Upper lobe of right lung (tissue), 1 donor: ENCODE results near the gene CC2D1B. TPM values are rescaled to one million over a fixed set of nuclear protein-coding genes. Genes with fewer than 3 reads are reported as not detected.

Experiments
- ATAC-seq: fragments of 200-7000 bp; cut with Tn5 transposase; one replicate; pipeline ENCODE4 v1.9.1; 2020; ENCODE audit warnings: mild to moderate bottlenecking, moderate library complexity
- DNase-seq: peaks from one replicate; pipeline ENCODE4 v3.0.0-alpha.2; 2020
- H3K27ac ChIP-seq: fragments of 200-600 bp; one replicate; pipeline ENCODE4 v1.8.0; 2022
- H3K27me3 ChIP-seq: fragments of 200-600 bp; one replicate; pipeline ENCODE4 v1.8.0; 2022; ENCODE audit warnings: mild to moderate bottlenecking
- H3K36me3 ChIP-seq: fragments of 200-600 bp; one replicate; pipeline ENCODE4 v1.8.0; 2022
- H3K4me1 ChIP-seq: fragments of 200-600 bp; one replicate; pipeline ENCODE4 v1.8.0; 2022
- H3K4me3 ChIP-seq: fragments of 200-600 bp; one replicate; pipeline ENCODE4 v1.8.0; 2022; ENCODE audit warnings: mild to moderate bottlenecking
- H3K9me3 ChIP-seq: fragments of 200-600 bp; one replicate; pipeline ENCODE4 v1.8.0; 2022
- intact Hi-C: fragments of 100-400 bp; cut with DNase I; formaldehyde crosslinking; loops from one replicate; pipeline ENCODE4 v1.11.0; 2022
- long read RNA-seq: library from polyadenylated mRNA; unstranded; transcript quantifications from one replicate; pipeline ENCODE4 v2.0.0, GENCODE V29; 2021
- total RNA-seq: library from RNA; stranded (reverse); fragmentation: NEBNext Ultra II Directional; extraction: Animal tissue kit (Norgen Biotek cat#: 25700); gene quantifications from one replicate; pipeline ENCODE4 v1.2.1, GENCODE V29; 2021
- TF ChIP-seq, protein P1 (sequence below): fragments of 200-600 bp; IDR thresholded peaks from one replicate; pipeline ENCODE4 v1.8.0; 2022; ENCODE audit warnings: antibody characterized with exemption
- donor health status: DM: no; HTN: yes; CAD: no; lungs with severe emphysema.

Gene CC2D1B, protein sequence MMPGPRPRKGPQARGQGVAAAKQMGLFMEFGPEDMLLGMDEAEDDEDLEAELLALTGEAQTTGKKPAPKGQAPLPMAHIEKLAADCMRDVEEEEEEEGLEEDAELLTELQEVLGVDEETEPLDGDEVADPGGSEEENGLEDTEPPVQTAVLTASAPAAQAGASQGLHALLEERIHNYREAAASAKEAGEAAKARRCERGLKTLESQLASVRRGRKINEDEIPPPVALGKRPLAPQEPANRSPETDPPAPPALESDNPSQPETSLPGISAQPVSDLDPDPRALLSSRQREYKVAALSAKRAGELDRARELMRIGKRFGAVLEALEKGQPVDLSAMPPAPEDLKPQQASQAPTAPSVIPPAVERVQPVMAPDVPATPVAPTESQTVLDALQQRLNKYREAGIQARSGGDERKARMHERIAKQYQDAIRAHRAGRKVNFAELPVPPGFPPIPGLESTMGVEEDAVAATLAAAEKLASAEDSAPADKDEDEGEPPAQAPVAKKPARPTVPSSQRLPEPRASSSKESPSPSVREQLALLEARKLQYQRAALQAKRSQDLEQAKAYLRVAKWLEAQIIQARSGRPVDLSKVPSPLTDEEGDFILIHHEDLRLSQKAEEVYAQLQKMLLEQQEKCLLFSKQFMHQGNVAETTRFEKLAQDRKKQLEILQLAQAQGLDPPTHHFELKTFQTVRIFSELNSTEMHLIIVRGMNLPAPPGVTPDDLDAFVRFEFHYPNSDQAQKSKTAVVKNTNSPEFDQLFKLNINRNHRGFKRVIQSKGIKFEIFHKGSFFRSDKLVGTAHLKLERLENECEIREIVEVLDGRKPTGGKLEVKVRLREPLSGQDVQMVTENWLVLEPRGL
- total RNA-seq, result 52.5 TPM
- long read RNA-seq, transcript CC2D1B-201 (25 exons, 3,377 nt), result major isoform, 25 of 92 reads
- long read RNA-seq, partial matches to known transcripts, result 38 of 92 reads
- long read RNA-seq, other reads (novel, unspliced or antisense), result 29 of 92 reads

- intact Hi-C loops, result no loop called here
- peaks cover 28% of the 10 kb centered on the region for H3K36me3 ChIP-seq
- H3K9me3 ChIP-seq, result no peaks in the 10 kb centered on the region
- H3K4me1 ChIP-seq, result peaks cover 18% of the 10 kb centered on the region
- peak; percentile 100 for DNase-seq
- ATAC-seq, result peak; percentile 96
- no peaks in the 10 kb centered on the region for H3K27me3 ChIP-seq
- TF ChIP-seq, protein P1, sequence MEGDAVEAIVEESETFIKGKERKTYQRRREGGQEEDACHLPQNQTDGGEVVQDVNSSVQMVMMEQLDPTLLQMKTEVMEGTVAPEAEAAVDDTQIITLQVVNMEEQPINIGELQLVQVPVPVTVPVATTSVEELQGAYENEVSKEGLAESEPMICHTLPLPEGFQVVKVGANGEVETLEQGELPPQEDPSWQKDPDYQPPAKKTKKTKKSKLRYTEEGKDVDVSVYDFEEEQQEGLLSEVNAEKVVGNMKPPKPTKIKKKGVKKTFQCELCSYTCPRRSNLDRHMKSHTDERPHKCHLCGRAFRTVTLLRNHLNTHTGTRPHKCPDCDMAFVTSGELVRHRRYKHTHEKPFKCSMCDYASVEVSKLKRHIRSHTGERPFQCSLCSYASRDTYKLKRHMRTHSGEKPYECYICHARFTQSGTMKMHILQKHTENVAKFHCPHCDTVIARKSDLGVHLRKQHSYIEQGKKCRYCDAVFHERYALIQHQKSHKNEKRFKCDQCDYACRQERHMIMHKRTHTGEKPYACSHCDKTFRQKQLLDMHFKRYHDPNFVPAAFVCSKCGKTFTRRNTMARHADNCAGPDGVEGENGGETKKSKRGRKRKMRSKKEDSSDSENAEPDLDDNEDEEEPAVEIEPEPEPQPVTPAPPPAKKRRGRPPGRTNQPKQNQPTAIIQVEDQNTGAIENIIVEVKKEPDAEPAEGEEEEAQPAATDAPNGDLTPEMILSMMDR, result peak; percentile 13
- H3K4me3 ChIP-seq, result peak within 1 kb of the TSS; percentile 92
- H3K27ac ChIP-seq, result peak within 1 kb of the TSS; percentile 97
Measured at GRCh38 chr1:52365746-52366516, at the start of gene CC2D1B. CC2D1B (minus strand) TSS chr1:52366205; CDS start chr1:52364620, 1,585 bp downstream.

DNA sequence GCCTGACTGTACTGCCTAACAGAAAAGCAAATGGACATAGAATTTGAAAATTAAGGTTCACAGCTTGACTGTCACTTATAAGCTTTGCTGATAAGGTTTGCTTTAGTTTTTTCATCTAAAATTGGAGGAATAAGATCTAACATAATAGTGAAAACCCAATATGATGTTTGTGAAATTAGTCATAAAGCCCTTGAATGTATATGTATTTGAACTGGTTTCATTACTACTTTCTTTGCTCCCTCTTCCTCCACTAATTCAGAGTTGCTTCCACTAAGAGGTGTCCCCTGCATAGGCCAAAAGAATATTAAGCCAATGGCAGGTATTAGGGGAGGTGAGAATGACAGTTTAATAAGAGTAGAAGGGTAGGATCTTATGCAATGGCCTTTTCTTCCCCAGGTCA, 48.9 kb upstream of the CC2D1B start:
- TF ChIP-seq, protein P1, result no peak
- Histone ChIP-seq H3K4me1 (no peaks in the 10 kb centered on the region), H3K27ac (no peak overlapping the region), H3K4me3 (no peak overlapping the region), H3K27me3 (no peaks in the 10 kb centered on the region), H3K9me3 (no peaks in the 10 kb centered on the region), H3K36me3 (peaks cover 100% of the 10 kb centered on the region)
- intact Hi-C loops, result no loop called here
- no peak for ATAC-seq
- no peak for DNase-seq

GRCh38 chr1:52413410-52413989, 47.5 kb upstream of the CC2D1B start:
- ATAC-seq, result no peak
- H3K36me3 ChIP-seq, result peaks cover 100% of the 10 kb centered on the region

GRCh38 chr1:52404975-52405338, 39.0 kb upstream of the CC2D1B start:
- ATAC-seq (no peak), DNase-seq (no peak)
- no peaks in the 10 kb centered on the region for H3K27me3 ChIP-seq
- intact Hi-C loops, result no loop called here
- H3K4me1 ChIP-seq, result peaks cover 10% of the 10 kb centered on the region
- peak overlapping the region; percentile 93 for H3K27ac ChIP-seq
- TF ChIP-seq, protein P1, result no peak
- H3K4me3 ChIP-seq, result peak overlapping the region; percentile 78
- H3K9me3 ChIP-seq, result no peaks in the 10 kb centered on the region
- peaks cover 38% of the 10 kb centered on the region for H3K36me3 ChIP-seq

More at GRCh38 chr1:52413410-52413989, 47.5 kb upstream of the CC2D1B start:
- Histone ChIP-seq H3K27me3 (no peaks in the 10 kb centered on the region), H3K4me3 (no peak overlapping the region), H3K4me1 (no peaks in the 10 kb centered on the region), H3K27ac (no peak overlapping the region), H3K9me3 (no peaks in the 10 kb centered on the region)
- TF ChIP-seq, protein P1, result no peak
- DNase-seq, result no peak
- intact Hi-C loops, result no loop called here
